WTC11 (cell line): Measurements from ENCODE around the gene RTL1. TPM values are rescaled to one million over a fixed set of nuclear protein-coding genes. Genes with fewer than 3 reads are reported as not detected.
A peak's percentile ranks its signal among the peaks of the same experiment; 100 is the strongest.

ENCODE experiments used
- ATAC-seq: fragments of 200-7000 bp; cut with Tn5 transposase; 2 replicates; pipeline ENCODE4 v1.10.0; 2021; ENCODE audit warnings: mild to moderate bottlenecking, moderate library complexity
- CTCF ChIA-PET: fragments of 300-600 bp; sonication (Branson Sonifier 250); formaldehyde crosslinking; loops from one replicate; lab custom pipeline; 2021; ENCODE audit warnings: antibody characterized with exemption; lab: Charles Lee
- POLR2A ChIA-PET: fragments of 350-600 bp; sonication (Branson Sonifier 250); formaldehyde crosslinking; loops from one replicate; lab custom pipeline; 2021; ENCODE audit warnings: antibody characterized with exemption; lab: Charles Lee
- DNase-seq: peaks from one replicate; pipeline ENCODE4 v3.0.0; 2021; ENCODE audit warnings: low spot score
- H3K27ac Mint-ChIP-seq: 2 replicates; pipeline ENCODE4 v1.8.0; 2021; ENCODE audit warnings: mixed read lengths
- H3K27me3 Mint-ChIP-seq: 2 replicates; pipeline ENCODE4 v1.8.0; 2021; ENCODE audit warnings: low read depth, mild to moderate bottlenecking, moderate library complexity, mixed read lengths
- H3K36me3 Mint-ChIP-seq: 2 replicates; pipeline ENCODE4 v1.8.0; 2021; ENCODE audit warnings: mixed read lengths
- H3K4me1 Mint-ChIP-seq: 2 replicates; pipeline ENCODE4 v1.8.0; 2022; ENCODE audit warnings: mixed read lengths
- H3K4me3 Mint-ChIP-seq: 2 replicates; pipeline ENCODE4 v1.8.0; 2021; ENCODE audit warnings: mild to moderate bottlenecking, moderate library complexity, mixed read lengths
- H3K9me3 Mint-ChIP-seq: 2 replicates; pipeline ENCODE4 v1.8.0; 2021; ENCODE audit warnings: mixed read lengths
- ATF2 ChIP-seq: sonication (generic); formaldehyde crosslinking; IDR thresholded peaks from 2 replicates; pipeline ENCODE4 v1.8.1; 2022; ENCODE audit warnings: low read depth, missing genetic modification reagents, borderline replicate concordance
- E2F1 ChIP-seq: sonication (generic); formaldehyde crosslinking; IDR thresholded peaks from 2 replicates; pipeline ENCODE4 v1.8.0; 2022; ENCODE audit warnings: mild to moderate bottlenecking, missing genetic modification reagents
- E2F5 ChIP-seq: sonication (generic); formaldehyde crosslinking; IDR thresholded peaks from 2 replicates; pipeline ENCODE4 v1.8.1; 2022; ENCODE audit warnings: mild to moderate bottlenecking, moderate library complexity, missing genetic modification reagents
- EMX1 ChIP-seq: fragments of 250-450 bp; sonication (Bioruptor Pico); IDR thresholded peaks from 2 replicates; pipeline ENCODE4 v1.8.0; 2021; ENCODE audit warnings: mild to moderate bottlenecking
- ETV6 ChIP-seq: sonication (generic); formaldehyde crosslinking; IDR thresholded peaks from 2 replicates; pipeline ENCODE4 v1.8.1; 2022; ENCODE audit warnings: mild to moderate bottlenecking, missing genetic modification reagents
- GABPB1 ChIP-seq: sonication (generic); formaldehyde crosslinking; IDR thresholded peaks from 2 replicates; pipeline ENCODE4 v1.8.1; 2023; ENCODE audit warnings: mild to moderate bottlenecking, missing genetic modification reagents
- GRHL2 ChIP-seq: fragments of 250-450 bp; sonication (Bioruptor Pico); IDR thresholded peaks from 2 replicates; pipeline ENCODE4 v1.8.0; 2022; ENCODE audit warnings: mild to moderate bottlenecking, moderate library complexity; ENCODE audit not compliant: insufficient replicate concordance, severe bottlenecking
- GTF2I ChIP-seq: fragments of 250-450 bp; sonication (Bioruptor Pico); conservative IDR thresholded peaks from 2 replicates; pipeline ENCODE4 v1.4.0; 2021; ENCODE audit warnings: mild to moderate bottlenecking
- HMGXB4 ChIP-seq: sonication (generic); formaldehyde crosslinking; IDR thresholded peaks from 2 replicates; pipeline ENCODE4 v1.8.1; 2023; ENCODE audit warnings: mild to moderate bottlenecking, moderate library complexity, missing genetic modification reagents
- KAT7 ChIP-seq: sonication (generic); formaldehyde crosslinking; IDR thresholded peaks from 2 replicates; pipeline ENCODE4 v1.8.1; 2023; ENCODE audit warnings: missing genetic modification reagents, mild to moderate bottlenecking, borderline replicate concordance
- PRDM15 ChIP-seq: sonication (generic); formaldehyde crosslinking; IDR thresholded peaks from 2 replicates; pipeline ENCODE4 v1.8.0; 2022; ENCODE audit warnings: missing genetic modification reagents
- RORB ChIP-seq: fragments of 250-450 bp; sonication (Bioruptor Pico); IDR thresholded peaks from 2 replicates; pipeline ENCODE4 v1.9.0; 2021; ENCODE audit warnings: mild to moderate bottlenecking
- SMAD3 ChIP-seq: sonication (generic); formaldehyde crosslinking; IDR thresholded peaks from 2 replicates; pipeline ENCODE4 v1.8.0; 2022; ENCODE audit warnings: missing genetic modification reagents, mild to moderate bottlenecking, borderline replicate concordance
- TEAD4 ChIP-seq: sonication (generic); formaldehyde crosslinking; IDR thresholded peaks from 2 replicates; pipeline ENCODE4 v1.8.0; 2022; ENCODE audit warnings: mild to moderate bottlenecking, missing genetic modification reagents
- TP53 ChIP-seq: sonication (generic); formaldehyde crosslinking; IDR thresholded peaks from 2 replicates; pipeline ENCODE4 v1.8.1; 2023; ENCODE audit warnings: mild to moderate bottlenecking, missing genetic modification reagents
- ZNF121 ChIP-seq: sonication (generic); formaldehyde crosslinking; IDR thresholded peaks from 2 replicates; pipeline ENCODE4 v1.8.0; 2023; ENCODE audit warnings: missing genetic modification reagents
- ZNF219 ChIP-seq: sonication (generic); formaldehyde crosslinking; IDR thresholded peaks from 2 replicates; pipeline ENCODE4 v1.8.0; 2023; ENCODE audit warnings: missing genetic modification reagents, mild to moderate bottlenecking, borderline replicate concordance
- ZNF416 ChIP-seq: fragments of 250-450 bp; sonication (Bioruptor Pico); IDR thresholded peaks from 2 replicates; pipeline ENCODE4 v1.9.0; 2021; ENCODE audit warnings: mild to moderate bottlenecking, inconsistent platforms
- total RNA-seq: library from RNA; stranded (reverse); gene quantifications from 3 replicates; pipeline ENCODE4 v1.2.3, GENCODE V29; 2021

Gene RTL1
- total RNA-seq, 1 experiment from 2014 or later, result 0.07 TPM

- POLR2A ChIA-PET, result no interaction called here
- ATAC-seq (no peak), DNase-seq (no peak)
- Mint-ChIP-seq H3K9me3 (no peaks in the 10 kb centered on the region), H3K27ac (peak overlapping the region; percentile 67; the same call in 1 of the 2 replicates), H3K27me3 (0 out of 2 replicates have a peak, but pooled peaks cover 5% of the 10 kb centered on the region), H3K4me3 (no peak overlapping the region), H3K36me3 (peaks cover 22% of the 10 kb centered on the region), H3K4me1 (peaks cover 43% of the 10 kb centered on the region)
- CTCF ChIA-PET, result interaction anchor here (1.1 to 1.8 kb wide), 5 partner anchors 10 to 188 kb away, joined by 3 to 12 read pairs (median 7); no protein-coding TSS in a partner anchor
- TF ChIP-seq GTF2I (CRISPR knock-in tag) (peak; percentile 73; the same call in 1 of the 2 replicates), RORB (no peak)
These were observed 62.3 kb downstream of the RTL1 start for GRCh38 chr14:100841066-100841760.

- Mint-ChIP-seq H3K36me3 (peaks cover 22% of the 10 kb centered on the region), H3K9me3 (no peaks in the 10 kb centered on the region), H3K4me3 (no peak overlapping the region), H3K4me1 (peaks cover 44% of the 10 kb centered on the region), H3K27me3 (0 out of 2 replicates have a peak, but pooled peaks cover 5% of the 10 kb centered on the region), H3K27ac (peak overlapping the region; percentile 67)
- CTCF ChIA-PET, result interaction anchor here (0.9 to 1.8 kb wide), 6 partner anchors 11 to 463 kb away, joined by 3 to 9 read pairs (median 4); no protein-coding TSS in a partner anchor
- POLR2A ChIA-PET, result no interaction called here
- ATAC-seq (peak; percentile 50), DNase-seq (no peak)
- TF ChIP-seq PRDM15 (no peak), HMGXB4 (CRISPR knock-in tag) (no peak), E2F5 (no peak), EMX1 (CRISPR knock-in tag) (no peak)
These were observed 63.0 kb downstream of the RTL1 start for GRCh38 chr14:100840286-100841065.

- DNase-seq (no peak), ATAC-seq (no peak; the same call in 1 of the 2 replicates)
- CTCF ChIA-PET, result interaction anchor here (0.9 to 1.8 kb wide), 6 partner anchors 11 to 462 kb away, joined by 3 to 9 read pairs (median 4); no protein-coding TSS in a partner anchor
- Mint-ChIP-seq H3K36me3 (peaks cover 22% of the 10 kb centered on the region), H3K4me1 (peaks cover 46% of the 10 kb centered on the region), H3K27me3 (0 out of 2 replicates have a peak, but pooled peaks cover 5% of the 10 kb centered on the region), H3K9me3 (no peaks in the 10 kb centered on the region), H3K4me3 (no peak overlapping the region), H3K27ac (no peak overlapping the region)
- POLR2A ChIA-PET, result no interaction called here
- TF ChIP-seq ETV6 (CRISPR knock-in tag), result no peak
- TF ChIP-seq ZNF121 (CRISPR knock-in tag), result no peak
- TF ChIP-seq TP53 (CRISPR knock-in tag), result no peak
- TF ChIP-seq TEAD4 (CRISPR knock-in tag), result no peak
- no peak for TF ChIP-seq GABPB1
- TF ChIP-seq E2F1 (CRISPR knock-in tag), result no peak
- TF ChIP-seq GRHL2 (CRISPR knock-in tag), result no peak
- TF ChIP-seq SMAD3 (CRISPR knock-in tag), result no peak
- TF ChIP-seq ZNF219, result no peak
- TF ChIP-seq ZNF416 (CRISPR knock-in tag), result no peak
- no peak for TF ChIP-seq ATF2
- TF ChIP-seq HMGXB4 (CRISPR knock-in tag), result no peak
- no peak for TF ChIP-seq KAT7 (CRISPR knock-in tag)
These were observed 63.8 kb downstream of the RTL1 start for GRCh38 chr14:100839681-100840111.
